Right lobe of liver (tissue), 4 donors: ENCODE measurements around the gene OOSP4A.

ENCODE experiments used
- POLR2A ChIP-seq: fragments of 450-650 bp; IDR thresholded peaks from one replicate; pipeline ENCODE4 v1.6.1; 2017; ENCODE audit warnings: antibody characterized with exemption, mild to moderate bottlenecking
- TF ChIP-seq, protein P1 (sequence below), 4 donors: fragments of 200-600 bp in 3 of 4; fragments of 450-650 bp in 1 of 4; IDR thresholded peaks; one replicate each; pipeline versions ENCODE4 v1.5.1 to v1.8.0; 2016 to 2022; ENCODE audit warnings: antibody characterized with exemption in 4 of 4, mild to moderate bottlenecking in 2 of 4
- donor health status: DM: no; HTN: no; CAD: no.
- donor health status: DM: no; HTN: no; CAD: no.
- donor health status: DM: no; HTN: yes; CAD: no.

DNA sequence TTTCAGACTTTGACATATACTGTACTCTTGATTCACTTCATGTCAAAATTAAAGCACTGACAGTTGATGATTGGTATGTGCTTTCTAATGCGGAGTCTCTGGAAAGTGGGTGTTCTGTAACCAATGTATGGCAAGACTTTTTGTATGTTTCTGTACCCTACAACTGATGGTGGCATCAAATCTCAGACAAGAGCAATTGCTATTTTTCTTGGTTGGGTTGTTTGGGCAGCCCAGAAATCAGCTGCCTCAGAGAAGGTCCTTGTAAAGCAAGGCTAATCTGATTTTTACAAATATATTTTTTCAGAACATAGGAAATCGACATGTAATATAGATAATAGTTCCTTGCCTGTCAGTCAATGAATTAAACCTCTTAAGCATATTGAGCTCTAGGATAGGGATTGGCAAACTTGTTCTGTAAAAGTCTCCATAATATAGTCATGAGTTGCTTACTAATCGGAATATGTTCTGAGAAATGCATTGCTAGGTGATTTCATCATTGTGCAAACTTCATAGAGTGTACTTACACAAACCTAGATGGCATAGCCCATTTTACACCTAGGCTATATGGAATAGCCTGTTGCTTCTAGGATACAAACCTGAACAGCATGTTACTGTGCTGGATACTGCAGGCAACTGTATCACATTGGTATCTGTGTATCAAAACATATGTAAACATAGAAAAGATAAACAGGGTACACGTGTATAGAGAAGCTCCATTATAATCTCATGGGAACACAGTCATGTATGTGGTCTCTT is 10.2 kb upstream of the OOSP4A start:
- TF ChIP-seq, protein P1, sequence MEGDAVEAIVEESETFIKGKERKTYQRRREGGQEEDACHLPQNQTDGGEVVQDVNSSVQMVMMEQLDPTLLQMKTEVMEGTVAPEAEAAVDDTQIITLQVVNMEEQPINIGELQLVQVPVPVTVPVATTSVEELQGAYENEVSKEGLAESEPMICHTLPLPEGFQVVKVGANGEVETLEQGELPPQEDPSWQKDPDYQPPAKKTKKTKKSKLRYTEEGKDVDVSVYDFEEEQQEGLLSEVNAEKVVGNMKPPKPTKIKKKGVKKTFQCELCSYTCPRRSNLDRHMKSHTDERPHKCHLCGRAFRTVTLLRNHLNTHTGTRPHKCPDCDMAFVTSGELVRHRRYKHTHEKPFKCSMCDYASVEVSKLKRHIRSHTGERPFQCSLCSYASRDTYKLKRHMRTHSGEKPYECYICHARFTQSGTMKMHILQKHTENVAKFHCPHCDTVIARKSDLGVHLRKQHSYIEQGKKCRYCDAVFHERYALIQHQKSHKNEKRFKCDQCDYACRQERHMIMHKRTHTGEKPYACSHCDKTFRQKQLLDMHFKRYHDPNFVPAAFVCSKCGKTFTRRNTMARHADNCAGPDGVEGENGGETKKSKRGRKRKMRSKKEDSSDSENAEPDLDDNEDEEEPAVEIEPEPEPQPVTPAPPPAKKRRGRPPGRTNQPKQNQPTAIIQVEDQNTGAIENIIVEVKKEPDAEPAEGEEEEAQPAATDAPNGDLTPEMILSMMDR (IDR thresholded peaks at IDR 0.05) = no peak
- no peak for TF ChIP-seq POLR2A
